GM18519 (cell line): ENCODE results near the gene P2RY8.
A peak's percentile ranks its signal among the peaks of the same experiment; 100 is the strongest.
"Not testable (repeated sequence)": the region's sequence is repeated elsewhere in the genome, so short reads cannot be mapped to it uniquely, and the experiment has no call there.

Experiments used
- ATAC-seq: cut with Tn5 transposase; IDR thresholded peaks from one replicate; pipeline ENCODE4 v1.9.1; 2021; ENCODE audit warnings: mild to moderate bottlenecking, moderate library complexity; ENCODE audit not compliant: unreplicated experiment, low FRiP score

Gene P2RY8

DNA sequence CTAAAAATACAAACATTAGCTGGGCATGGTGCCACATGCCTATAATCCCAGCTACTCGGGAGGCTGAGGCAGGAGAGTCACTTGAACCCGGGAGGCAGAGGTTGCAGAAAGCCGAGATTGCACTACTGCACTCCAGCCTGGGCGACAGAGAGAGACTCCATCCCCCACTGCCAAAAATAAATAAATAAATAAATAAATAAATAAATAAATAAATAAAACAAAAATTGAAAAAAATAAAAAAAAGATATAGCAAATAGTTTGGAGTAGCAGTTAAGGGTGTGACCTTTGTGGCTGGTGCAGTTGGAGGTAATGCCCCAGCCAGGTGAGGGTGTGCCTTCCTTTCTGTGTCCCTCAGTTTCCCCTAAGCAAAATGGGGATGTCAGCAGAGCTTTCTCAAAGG is 14.1 kb downstream of the P2RY8 start:
- not testable (repeated sequence) for ATAC-seq

DNA sequence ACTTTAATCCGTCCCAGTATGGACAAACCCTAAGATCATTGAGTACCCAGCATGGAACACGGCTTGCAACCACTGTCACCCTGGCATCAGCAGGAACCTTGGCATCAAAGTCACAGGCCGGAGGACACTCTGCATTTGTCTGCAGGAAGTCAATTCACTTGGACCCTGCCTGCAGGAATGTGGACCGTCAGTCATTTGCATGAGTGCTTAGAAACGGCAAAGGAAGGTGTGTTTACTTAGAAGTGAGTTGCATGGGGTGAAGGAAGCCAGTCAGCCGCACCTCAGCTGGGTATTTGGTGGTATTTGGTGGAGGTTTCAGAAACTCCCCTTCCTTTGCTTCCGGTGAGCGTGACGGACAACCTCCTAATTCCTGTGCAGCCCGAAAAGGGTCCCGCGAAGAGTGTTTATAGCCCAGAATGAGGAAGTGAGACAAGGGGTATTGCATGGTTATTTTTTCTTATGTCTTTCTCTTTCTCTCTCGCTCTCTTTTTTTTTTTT is 15.5 kb downstream of the P2RY8 start:
- peak; percentile 77 for ATAC-seq

DNA sequence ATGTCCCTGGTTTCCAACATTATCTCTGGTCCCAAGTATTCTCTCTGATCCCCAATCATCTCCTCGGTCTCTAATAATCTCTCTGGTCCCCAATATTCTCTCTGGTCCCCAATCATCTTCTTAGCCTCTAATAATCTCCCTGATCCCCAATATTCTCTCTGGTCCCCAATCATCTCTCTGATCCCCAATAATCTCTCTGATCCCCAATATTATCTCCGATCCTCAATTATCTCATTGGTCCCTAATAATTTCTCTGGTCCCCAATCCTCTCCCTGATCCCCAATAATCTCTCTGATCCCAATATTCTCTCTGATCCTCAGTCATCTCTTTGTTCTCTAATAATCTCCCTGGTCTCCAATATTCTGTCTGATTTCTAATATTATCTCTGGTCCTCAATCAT is 16.6 kb downstream of the P2RY8 start:
- no peak for ATAC-seq

DNA sequence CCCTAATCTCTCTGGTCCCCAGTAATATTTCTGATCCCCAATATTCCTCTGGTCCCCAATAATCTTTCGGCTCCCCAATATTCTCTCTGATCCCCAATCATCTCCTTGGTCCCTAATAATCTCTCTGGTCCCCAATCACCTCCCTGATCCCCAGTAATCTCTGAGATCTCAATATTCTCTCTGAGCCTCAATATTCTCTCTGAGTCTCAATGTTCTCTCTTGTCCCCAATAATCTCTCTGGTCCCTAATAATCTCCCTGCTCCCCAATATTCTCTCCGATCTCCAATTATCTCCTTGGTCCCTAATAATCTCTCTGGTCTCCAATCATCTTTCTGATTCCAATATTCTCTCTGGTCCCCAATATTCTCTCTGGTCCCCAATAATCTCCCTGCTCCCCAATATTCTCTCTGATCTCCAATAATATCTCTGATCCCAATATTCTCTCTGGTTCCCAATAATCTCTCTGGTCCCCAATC is 17.9 kb downstream of the P2RY8 start:
- no peak for ATAC-seq

DNA sequence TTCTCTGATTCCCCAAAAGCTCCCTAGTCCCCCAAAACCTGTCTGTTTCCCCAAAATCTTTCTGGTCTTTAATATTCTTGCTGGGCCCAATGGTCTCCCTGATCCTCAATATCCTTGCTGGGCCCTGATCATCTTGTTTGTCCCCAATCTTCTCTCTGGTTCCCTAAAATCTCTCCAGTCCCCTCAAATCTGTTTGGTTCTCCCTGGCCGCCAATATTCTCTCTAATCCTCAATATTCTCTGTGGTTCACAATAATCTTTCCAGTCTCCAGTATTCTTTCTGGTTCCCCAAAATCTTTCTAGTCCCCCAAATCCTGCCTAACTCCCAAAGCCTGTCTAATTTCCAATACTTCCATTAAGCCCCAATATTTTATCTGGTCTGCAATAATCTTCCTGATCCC is 18.5 kb downstream of the P2RY8 start:
- ATAC-seq, result no peak

DNA sequence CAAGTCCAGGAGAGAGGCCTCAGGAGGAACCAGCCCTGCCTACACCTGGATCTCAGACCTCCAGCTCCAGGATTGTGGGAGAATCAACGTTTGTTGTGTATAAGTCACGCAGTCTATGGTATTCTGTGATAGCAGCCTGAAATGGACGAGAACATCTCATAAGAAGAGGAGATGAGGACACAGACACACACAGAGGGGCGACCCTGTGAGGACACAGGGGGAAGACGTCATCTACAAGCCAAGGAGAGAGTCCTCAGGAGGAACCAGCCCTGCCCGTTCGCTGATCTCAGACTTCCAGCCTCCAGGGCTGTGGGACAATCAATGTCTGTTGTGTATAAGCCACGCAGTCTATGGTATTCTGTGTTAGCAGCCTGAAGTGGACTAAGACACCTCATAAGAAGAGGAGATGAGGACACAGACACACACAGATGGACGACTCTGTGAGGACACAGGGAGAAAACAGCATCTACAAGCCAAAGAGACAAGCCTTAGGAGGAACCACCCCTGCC is 20.3 kb downstream of the P2RY8 start:
- ATAC-seq, result no peak

DNA sequence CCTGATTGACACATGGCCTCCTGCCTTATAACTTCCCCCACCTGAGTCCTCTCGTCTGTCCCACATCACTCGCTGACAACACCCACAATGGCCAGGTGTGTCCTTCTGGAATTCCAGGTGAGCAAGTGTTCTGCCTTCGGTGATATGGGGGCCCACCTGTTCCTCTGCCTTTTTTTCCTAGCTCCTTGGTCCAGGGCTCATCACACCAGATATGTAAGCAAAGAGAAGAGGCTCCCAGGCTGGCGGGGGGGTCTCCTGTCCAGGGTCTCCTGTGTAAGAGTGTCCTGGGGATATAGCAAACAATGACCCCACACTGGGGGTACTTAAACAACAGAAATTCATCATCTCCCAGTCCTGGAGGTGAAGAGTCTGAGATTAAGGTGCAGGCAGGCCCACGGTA is 25.2 kb downstream of the P2RY8 start:
- no peak for ATAC-seq

DNA sequence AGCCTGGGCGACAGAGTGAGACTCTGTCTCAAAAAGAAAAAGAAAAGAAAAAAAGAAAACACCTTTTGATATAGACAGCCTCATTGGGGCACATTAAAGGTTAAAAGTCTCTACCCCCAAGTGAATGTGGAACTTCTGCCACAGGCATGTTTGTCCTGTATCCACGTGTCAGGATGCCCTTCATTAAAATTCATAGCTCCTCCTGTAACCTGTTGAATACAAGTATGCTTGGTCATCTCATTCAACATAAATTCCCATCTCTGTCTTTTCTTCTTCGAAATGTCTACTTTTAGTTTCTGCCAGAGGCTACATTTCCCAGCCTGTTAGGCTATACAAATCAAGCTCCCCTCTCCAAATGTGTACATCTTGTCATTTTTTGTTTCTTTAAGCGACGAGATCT is 25.8 kb downstream of the P2RY8 start:
- no peak for ATAC-seq

DNA sequence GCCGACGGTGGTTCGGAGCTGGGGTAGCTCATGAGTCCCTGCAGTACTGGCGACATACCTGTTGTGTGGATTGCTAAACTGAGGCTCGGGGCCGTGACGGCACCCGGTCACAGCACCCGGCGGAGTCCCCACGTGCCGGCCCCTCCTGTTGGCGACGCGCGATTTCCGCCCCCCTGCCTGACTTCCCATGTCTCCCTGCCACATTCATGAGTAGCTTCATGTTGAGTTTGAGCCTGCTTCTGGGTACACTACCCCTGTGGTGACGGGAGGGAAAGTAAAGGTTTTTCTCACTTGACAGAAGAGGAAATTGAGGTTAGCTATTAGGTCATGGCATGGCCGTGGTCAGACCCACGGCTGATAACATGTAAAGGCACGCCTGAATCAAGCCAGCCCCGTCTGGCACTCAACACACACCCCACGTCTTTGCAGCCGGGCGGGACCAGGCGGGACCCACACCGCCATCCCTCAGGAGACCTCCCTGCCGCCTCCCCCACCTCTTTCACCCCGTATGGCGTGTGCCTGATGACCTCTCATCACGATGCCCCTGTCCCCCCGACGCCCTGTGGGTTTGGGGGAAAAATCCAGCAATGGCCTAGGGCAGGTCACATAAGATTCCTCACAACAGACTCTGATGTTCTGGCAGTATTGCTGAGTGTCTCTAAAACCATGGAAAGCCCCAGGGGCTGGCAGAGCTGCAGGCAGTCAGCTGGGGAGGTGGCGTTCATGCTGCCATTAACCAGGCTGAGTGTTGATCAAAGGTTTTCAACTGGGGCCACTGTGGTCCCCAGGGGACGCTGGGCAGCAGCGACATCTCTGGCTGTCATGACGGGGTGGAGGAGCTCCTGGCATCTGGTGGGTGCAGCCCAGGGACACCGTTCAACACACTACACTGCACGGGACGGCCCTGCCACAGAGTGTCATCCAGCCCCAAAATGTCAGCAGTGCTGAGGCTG is 29.2 kb downstream of the P2RY8 start:
- peak; percentile 49 for ATAC-seq

DNA sequence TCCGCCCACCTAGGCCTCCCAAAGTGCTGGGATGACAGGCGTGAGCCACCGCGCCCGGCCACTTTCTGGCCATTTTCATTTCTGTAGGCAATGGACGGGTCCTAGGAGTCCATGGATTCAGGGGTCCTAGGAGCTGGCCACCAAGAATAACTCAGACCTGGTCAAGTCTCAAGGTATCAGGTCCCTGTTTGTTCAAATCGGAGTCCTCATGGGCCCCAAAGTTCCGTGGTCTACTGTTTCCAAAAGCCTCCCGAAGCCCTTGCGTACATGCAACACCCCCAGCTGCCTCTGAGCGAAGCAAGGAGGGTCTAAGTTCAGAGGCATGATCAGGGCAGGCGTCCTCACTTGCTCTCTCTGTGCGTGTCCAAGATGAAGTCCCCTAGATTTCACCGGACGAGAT is 30.1 kb downstream of the P2RY8 start:
- no peak for ATAC-seq

DNA sequence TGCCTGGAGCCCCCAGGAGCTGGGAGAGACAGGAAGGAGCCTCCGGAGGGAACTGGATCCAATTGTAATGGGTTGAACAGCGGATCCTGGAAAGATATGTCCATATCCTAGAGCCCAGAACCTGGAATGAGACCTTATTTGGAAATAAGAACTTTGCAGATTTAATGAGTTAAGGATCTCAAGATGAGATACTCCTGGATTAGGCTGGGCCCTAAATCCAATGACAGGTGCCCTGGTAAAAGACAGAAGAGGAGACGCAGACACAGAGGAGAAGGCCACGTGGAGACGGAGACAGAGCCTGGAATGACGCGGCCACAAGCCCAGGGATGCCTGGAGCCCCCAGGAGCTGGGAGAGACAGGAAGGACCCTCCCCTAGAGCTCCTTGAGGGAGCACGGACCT is 34.1 kb downstream of the P2RY8 start:
- ATAC-seq, result no peak

DNA sequence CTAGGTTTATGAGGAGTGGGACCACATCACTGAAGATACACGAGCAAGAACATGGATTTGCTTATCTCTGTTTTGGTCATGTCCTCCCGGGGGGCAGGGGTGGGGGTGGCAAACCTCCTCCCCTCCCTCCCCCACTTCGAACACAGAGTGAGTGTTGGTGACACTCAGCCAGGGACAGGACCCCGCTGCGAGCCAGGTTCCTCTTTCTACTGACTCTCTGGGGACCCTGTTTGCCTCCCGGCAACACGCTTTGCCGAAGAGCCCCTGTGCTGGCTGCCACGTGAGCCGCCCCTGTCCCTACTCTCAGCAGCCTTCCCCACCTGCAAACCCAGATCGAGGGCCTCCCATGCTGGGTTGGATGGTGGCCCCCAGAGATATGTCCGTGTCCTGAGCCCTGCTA is 34.7 kb downstream of the P2RY8 start:
- ATAC-seq, result peak; percentile 50

DNA sequence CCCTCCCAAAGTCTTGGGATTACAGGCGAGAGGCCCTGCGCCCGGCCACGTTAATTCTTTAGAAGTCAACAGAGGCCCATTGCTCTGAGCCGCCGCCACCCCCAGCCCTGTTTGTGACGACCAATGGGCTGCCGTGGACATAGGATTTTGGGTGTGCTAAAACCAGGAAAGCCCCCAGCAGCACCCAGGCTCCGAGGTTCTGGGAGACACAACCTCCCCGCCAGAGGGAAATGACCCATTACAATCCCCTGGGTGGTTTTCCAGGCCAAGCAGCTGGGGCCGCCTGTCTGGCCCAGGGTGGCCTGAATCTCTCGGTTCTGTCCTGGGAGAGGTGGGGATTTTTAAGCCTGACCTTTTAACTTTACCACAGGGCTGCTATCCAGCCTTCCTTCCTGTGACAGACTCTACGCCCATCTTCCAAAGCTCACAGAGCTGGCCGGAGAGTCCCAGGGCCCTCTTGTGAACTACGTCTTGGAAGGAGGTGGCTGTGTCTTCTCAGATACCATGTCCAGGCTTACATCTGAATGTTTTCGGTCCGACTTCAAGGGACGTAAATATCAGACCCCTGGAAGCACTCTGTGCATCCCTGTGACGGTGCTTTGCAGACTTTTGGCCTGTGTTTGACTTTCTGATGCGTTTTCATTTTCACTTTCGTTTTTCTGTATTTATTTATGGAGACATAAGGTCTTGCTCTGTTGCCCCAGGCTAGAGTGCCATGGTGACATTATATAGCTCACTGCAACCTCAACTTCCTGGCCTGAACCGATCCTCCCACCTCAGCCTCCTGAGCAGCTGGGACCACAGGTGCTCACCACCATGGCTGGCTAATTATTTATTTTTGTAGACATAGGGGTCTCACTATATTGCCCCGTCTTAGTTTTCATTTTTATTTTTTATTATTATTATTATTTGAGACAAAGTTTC is 36.0 kb downstream of the P2RY8 start:
- ATAC-seq, result peak; percentile 69

DNA sequence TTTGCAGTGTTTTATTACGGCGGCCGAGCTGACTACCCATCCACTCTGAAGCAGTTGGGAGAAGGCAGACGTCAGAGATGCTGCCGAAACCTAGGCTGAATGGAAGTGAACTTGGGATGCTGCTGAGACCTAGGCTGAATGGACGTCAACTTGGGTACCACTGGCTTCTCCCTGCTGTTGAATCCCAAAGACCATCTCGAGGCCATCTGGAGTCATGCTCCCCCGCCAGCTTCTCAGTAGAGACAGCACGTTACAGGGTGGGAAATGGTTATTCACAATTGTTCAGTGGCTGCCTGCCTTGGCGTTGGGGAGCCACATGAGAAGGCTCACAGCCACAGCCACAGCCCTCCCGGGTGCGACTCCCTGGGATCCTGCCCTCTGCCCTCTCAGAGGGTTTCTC is 40.9 kb downstream of the P2RY8 start:
- ATAC-seq, result no peak

DNA sequence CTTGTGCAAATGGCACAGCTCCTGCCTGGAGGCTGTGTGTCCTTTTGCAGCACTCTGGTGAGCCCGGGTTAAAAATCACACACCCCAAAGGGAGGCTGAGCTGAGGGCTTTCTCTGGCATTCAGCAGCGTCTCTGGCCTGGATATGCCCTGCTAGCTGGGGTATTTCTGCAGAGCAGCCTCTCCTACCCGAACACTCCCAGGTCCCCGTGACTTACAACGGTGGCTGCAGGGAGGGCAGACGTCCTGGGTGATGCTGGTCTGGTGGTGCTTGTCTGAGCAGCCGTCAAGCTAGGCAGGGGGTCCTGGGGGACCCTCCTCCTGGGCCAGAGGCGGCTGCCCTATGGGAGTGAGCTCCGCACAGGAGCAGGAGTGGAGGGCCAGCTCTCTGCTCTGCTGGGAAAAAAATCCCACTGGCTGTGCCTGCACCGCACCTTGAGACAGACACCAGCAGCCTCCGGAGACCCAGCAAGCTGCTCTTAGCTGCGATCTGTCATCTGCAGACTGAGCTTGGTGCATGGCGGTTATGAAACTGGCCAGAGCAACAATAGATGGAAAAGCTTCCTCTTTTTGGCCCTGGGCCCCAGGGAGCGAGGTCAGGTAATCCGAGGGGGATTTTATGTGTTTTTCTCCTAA is 43.0 kb downstream of the P2RY8 start:
- peak; percentile 43 for ATAC-seq

DNA sequence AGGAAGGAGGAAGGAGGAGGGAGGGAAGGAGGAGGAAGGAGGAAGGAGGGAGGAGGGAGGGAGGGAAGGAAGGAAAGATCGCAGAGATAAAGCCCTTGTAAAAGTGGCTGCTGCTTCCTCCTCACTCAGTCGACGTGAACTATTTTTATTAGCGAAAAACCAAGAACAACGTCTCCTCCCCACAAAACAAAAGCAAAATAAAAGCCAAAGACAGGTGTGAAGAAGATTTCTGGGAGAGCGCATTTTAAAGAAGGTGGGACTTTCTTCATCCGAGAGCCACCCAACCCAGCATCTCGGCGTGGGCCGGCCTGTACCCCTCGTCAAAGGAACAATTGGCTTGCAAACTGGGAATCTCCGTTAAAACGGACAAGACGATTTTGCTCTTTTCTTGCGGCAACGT is 43.6 kb downstream of the P2RY8 start:
- no peak for ATAC-seq

DNA sequence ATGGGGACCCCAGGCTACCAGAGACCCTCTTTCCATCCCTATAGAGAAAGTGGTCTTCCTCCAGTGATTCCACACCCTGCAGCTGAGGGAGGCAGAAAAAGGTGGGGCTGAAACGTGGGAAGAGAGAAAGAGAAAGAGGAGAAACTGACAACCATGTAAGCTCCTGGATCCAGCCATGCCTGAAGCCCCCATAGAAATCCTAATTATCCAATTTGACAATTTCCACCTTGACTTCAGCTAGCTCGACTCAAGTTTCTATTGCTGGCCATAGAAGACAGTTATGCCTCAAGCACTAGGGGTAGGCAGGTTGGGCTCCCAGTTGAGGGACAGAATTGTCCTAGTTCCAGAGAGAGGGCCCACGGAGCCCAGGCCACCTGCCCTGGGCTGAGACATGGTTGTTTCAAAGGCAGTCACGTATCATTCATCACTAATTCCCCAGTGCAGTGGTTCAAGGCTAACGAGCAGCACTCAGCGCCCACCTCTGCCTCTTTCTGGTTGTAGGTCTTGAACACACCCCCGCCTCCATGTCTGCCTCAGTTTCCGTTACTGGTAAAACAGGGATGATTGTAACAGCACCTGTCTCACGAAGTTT is 44.5 kb downstream of the P2RY8 start:
- ATAC-seq, result no peak

DNA sequence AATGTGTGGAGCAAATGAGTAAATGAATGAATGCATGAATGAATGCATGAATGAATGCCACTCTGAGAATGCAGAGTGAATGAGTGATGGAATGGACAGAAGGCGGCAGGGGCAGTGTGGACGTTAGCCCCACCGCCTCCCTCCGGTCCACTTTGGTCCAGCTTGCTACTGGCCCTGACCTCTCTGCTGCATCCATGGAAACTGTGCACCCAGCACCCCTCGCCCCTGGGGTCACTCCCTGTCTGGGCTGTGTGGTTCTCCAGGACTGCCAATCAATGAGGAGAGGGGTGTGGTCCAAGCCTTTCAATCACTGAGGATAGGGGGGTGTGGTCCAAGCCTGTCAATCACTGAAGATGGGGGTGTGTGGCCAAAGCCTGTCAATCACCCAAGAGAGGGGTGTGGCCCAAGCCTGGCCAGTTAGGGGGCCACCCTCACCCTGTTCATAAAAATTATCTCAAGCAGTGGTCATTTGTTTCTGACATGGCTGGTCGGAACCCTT is 45.1 kb downstream of the P2RY8 start:
- peak; percentile 45 for ATAC-seq

DNA sequence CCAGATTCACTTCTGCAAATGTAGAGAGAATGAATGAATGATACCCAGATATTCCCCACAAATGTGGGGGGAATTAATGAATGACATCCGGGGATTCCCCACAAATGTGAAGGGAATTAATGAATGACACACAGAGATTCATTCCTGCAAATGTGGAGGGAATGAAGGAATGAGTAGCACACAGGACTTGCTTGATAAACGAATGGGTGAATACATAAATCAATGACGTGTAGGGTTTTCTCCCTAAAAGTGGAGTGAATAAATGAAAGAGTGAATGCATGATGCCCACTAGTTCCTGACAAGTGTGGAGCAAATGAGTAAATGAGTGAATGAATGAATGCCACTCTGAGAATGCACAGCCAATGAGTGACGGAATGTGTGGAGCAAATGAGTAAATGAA is 45.7 kb downstream of the P2RY8 start:
- ATAC-seq, result not testable (repeated sequence)

DNA sequence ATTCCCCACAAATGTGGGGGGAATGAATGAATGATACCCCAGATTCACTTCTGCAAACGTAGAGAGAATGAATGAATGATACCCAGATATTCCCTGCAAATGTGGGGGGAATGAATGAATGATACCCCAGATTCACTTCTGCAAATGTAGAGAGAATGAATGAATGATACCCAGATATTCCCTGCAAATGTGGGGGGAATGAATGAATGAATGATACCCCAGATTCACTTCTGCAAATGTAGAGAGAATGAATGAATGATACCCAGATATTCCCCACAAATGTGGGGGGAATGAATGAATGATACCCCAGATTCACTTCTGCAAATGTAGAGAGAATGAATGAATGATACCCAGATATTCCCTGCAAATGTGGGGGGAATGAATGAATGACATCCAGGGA is 46.3 kb downstream of the P2RY8 start:
- ATAC-seq, result not testable (repeated sequence)
